NCI-H2107 treated with DMSO at 0.1 percent for 48 hours (cell line): ENCODE results near the gene SLC35F1.

Source experiments
- DNase-seq: peaks from one replicate; lab custom pipeline; 2025; ENCODE audit not compliant: unreplicated experiment; lab: John Stamatoyannopoulos, UW

Gene SLC35F1

DNA sequence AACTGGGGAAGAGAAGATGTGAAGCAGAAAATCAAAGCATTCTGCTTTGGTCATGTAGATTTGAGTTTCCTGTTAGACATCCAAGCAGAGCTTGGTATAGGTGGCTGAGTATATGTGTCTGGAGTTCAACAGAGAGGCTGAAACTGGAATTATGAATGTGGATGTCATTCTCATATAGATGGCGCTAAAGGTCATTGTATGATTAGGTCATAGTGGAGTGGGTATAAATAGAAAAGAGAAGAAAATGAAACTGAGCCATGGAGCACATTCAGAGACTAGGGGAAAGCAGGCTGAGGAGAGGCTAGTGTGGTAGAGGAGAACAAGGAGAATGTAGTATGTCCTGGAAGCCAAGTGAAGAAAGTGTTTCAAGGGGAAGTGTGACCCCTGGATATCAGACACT, 345.4 kb downstream of the SLC35F1 start:
- no peak for DNase-seq

DNA sequence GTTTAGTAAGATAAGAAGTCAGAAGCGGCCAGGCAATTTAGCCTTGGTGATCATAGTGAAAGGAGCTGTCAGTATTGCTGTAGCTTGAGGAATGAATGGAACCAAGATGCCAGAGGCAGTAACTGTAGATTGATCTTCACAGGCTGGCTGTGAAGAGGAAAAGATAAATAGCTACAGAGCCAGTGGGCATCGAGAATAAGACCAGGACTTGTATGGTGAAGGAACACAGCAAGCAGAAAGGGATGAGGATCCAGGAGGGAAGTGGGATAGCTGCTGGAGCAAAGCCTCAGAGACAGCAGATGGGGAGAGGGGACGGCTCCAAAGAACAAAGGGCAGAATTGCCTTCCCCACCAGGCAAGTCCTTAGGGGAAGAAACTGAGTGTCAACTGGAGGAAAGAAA, 346.7 kb downstream of the SLC35F1 start:
- DNase-seq, result no peak

DNA sequence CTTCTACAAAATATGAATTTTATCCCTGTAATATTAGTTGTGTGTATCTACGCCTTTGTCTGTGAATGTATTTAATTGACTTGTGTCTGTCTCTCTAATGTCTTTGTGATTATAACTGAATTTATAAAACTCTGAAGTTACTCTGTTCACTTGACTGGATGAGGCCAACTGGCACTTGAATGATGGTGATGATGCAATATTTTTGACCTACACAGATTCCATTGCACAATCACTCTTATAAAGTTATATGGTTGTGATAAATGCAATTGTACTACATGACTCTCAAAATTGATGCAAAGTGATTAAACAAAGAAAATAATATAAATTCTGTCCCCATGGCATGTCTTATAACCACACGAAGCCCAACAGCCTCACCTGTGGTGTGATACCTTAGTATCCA, 353.8 kb downstream of the SLC35F1 start:
- DNase-seq, result no peak

DNA sequence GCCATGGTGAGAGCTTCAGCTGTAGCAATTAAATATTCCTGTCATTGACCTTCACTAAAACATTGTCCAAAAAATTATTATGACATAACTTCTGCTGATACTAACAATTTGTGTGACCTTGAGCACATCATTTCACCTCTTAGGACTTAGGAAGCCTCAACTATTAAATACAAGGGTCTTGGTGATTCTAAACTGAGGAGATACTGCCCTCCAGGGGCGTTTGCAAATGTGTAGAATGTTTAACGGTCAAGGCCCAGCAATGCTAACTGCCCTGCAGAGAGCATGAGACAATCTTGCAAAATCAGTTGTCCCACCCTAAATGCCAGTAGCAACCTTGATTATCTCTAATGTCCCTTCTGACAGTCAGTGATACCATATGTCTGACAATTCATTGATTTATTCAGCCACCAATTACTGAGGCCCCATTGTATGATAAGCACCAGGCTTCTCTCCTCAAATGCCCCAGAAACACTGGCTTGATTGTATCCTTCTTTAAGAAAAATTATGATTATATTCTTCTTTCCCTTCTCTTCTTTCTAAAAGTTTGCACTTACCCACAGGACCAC, 356.9 kb downstream of the SLC35F1 start:
- DNase-seq, result no peak

DNA sequence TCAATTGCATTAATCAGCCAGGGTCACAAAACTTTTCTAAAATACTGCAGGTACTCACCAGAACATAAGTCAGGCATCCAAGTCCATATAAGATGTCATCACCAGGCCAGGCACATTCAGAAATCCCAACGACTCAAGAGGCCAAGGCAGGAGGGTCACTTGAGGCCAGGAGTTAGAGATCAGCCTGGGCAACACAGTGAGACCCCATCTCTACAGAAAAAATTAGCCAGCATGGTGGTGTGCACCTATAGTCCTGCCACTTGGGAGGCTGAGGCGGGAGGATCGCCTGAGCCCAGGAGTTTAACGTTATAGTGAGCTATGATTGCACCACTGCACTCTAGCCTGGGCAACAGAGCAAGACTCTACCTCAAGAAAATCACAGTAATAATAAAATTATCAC, 362.6 kb downstream of the SLC35F1 start:
- no peak for DNase-seq

DNA sequence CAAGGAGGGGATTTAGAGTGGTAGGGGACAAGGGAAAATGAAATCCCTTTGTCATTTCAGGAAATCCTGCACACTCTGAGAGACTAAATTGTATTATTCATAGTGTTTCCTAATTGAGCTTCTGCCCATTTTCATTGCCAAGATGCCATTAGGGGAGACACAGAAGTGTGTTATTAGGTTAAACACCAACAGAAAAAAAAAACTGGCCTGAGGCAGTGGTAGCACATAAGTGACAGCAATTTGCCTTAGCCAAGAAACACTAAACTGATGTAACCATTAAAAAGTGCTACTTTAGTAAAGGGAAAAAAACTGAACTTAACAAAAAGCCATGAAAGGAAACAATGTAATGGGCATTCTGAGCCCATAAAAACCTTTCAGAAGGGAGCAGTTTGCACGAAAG, 370.6 kb downstream of the SLC35F1 start:
- DNase-seq, result no peak

DNA sequence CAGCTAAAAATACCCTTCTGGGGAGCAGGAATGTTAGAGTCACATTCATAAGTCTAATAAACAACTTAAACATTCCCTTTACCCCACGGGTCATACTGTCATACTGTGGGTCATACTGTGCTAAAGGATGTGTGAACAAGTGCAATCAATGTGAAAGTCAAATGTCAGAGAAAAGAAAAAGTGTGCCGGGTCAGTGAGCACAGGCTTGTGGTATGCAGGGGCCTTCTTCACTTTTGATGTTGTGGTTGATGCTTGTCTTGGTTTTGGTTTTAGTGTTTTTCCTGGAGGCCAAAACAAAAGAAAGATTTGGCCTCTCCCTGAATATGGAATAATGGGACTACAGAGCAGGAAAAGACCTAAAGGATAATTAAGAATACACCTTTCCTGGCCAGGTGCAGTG, 373.1 kb downstream of the SLC35F1 start:
- DNase-seq, result no peak

DNA sequence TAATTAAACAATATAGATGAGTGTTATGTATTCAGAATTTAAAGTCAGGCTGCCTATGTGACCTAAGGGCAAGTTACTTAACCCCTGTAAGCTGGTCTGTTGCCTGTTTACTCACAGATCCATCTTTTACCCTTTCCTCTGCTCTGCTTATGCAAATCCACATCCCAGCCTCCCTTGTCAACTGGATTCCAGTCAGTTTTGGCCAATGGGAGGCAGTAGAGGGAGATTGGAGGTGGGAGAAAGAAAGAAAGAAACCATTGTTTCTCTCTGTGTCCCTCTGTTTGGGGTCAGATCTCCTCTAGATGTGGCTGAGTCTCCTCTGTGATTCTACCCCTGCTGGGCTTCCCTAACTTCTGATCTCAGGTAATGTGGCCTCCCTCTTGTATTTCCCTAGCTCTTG, 374.2 kb downstream of the SLC35F1 start:
- no peak for DNase-seq

DNA sequence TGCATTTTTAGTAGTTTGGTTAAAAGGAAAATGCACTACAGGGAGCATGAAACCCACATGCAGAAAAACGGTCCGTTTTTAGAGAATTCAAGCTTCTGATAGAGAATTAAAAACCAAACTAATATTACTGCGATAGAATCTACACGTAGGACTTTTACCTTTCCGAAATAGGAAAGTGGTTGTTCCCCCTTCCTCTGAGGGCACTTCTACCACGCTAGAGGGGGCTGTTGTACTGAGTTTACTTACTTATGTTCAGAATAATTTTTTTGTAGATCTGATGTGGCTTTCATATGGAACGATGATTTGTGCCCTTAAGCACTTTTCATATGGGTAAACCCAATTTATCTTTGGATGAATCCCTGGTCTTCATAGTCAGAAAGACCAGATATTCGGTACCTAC, 376.7 kb downstream of the SLC35F1 start:
- peak; percentile 85 for DNase-seq

DNA sequence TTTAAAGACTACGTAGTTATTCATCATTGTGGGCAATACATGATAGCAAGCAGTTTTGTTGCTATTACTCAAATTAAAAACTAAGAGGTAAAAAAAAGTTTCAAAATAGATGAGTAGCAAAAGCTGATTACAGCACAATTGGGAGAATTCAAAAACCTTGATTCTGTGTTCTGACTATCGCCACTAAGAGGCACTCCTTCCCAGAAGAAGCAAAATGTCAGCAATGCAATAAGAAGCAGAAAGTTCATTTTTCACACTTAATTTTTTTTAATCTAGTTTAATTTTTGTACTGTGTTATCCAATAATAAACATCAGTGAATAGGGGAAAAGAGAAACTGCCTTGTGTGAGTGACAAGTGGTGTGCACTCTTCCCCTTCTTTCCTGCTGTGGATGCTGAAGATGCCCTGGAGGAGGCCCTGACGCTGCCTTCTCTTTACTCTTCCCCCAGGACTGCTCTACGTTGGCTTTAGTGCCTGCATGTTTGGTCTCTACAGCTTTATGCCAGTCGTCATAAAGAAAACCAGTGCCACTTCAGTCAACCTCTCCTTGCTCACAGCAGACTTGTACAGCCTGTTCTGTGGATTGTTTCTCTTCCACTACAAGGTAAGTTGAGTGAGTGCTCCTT, 377.8 kb downstream of the SLC35F1 start:
- peak; percentile 49 for DNase-seq

DNA sequence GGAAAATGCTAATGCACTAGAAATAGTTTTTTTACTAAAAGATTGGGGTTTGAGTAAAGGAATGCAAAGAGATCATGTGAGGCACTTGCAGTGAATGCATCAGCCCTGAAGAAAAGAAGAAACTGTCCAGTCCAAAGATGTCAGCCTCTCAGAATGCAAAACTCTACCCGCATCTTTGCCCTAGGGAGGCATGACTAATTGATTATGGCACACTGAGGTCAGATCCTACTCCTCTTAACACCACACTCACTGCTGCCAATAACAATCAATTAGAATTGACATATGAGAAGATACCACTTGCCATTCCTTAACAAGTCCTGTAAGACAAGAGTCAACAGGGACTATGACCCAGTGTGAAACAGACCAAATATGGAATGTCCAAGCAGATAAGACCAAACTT, 378.7 kb downstream of the SLC35F1 start:
- DNase-seq, result no peak

DNA sequence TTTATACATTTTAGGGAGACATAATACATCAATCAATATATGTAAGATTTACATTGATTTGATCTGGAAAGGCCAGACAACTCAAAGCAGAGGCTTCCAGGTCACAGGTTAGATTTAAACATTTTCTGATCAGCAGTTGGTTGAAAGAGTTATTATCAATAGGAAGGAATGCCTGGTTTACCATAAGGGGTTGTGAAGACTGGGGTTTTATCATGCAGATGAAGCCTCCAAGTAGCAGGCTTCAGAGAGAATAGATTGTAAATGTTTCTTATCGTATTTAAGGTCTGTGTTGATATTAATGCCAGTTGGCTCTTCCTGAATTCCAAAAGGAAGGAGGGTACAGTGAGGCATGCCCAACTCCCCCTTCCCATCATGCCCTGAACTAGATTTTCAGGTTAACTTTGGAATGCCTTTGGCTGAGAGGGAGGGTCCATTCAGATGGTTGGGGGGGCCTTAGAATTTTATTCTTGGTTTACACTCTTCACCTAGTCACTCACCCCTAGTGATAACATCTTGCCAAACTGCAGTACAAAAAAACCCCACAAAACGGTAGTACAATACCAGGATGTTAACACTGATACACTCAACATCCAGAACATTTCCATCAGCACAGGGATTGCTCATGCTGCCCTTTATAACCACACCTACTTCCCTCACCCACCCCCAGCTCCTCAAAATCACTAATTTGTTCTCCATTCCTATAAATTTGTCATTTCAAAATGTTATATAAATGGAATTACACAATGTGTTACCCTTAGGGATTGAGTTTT, 381.5 kb downstream of the SLC35F1 start:
- DNase-seq, result no peak

DNA sequence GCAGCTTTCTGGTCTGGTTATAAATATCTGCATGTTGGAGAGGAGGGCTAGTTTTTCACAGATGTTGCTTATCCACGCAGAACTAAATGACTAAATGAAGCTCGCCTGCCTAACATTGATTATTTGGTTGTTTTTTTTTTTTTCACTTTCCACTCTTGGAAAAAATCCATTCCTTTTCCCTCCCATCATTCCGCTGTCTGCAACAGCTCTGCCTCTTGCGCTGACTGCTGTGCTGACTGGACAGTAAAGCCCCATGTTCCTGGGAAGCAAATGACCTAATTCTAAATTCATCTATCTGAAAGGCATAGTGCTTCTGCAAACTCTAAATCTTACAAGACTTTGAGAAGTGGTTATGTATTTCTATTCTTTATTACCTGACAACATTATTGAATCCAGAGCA, 385.5 kb downstream of the SLC35F1 start:
- no peak for DNase-seq

DNA sequence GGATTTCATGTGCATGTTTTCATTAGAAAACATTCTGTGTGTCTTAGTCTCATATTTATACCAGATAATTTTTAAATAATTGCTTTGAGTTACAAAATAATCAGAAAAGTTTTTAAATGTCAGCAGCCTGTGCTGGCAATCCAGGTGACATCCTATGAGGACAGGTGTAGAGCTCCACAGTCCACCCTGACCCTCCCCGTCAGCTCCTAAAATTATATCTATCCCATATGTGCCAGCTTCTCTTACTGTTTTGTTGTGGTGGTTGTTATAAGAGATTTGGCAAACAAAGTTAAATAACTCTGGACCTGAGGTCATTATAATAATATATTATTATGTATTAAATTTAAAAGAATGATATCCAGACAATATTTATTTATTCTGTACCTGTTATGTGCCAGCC, 387.8 kb downstream of the SLC35F1 start:
- no peak for DNase-seq

DNA sequence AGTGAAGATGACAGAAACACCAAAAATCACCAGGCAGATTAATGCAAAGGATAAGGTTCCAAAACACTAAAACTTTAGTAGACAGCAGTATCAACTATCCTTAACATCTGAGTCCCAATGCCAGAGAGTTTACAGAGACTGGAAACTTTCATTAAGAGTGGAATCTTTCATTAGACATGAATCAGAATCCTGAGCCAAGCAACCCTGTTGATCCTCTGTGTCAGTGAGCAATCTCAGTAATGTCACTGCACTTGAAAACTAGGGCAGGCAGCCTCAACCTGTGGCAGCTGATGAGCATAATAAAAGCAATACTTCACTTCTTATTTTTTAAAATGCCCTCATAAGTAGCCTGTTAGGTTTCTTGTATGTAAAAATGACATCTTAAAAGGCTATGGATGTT, 388.3 kb downstream of the SLC35F1 start:
- DNase-seq, result no peak

DNA sequence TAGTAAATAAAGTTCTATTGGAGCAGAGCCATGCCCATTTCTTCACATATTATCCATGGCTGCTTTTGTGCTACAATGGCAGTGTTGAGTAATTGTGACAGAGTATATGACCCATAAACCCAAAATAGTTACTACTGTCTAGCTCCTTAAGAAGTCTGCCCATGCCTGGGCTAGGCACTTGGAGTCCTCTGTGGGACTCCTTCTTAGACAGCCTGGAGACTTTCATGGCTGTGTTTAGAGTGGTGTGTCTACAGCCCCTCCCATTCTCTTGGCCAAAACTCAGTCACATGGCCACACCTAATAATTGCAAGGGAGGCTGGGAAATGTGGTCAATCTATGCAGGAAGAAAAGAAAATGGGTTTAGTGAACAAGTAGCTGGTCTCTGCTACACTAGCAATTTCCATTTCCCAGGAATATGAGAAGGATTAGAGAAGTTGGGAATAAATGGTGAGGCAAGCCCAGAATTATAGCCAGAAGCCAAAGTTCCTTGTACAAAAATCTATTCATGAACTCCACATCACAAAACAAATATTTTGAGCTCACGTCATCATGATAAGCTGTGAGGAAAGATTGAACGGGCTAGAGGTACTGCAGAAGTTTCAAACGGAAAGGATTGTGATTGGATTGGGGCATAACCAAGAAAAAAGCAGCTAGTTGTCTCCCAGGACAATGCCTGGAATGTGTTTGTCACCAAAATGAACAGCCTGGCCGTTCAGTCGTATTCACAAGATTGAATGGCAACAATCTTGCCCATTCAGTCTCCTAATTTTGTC, 389.3 kb downstream of the SLC35F1 start:
- no peak for DNase-seq

DNA sequence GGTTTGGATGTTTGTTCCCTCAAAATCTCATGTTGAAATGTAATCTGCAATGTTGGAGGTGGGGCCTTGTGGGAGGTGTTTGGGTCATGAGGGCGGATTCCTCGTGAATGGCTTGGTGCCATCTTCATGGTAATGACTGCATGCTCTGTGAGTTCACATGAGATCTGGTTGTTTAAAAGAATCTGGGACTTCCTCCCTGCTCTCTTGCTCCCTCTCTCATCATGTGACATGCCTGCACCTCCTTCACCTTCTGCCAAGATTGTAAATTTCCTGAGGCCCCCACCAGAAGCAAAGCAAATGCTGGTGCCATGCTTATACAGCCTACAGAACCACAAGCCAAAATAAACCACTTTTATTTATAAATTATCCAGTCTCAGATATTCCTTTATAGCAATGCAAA, 390.8 kb downstream of the SLC35F1 start:
- no peak for DNase-seq

DNA sequence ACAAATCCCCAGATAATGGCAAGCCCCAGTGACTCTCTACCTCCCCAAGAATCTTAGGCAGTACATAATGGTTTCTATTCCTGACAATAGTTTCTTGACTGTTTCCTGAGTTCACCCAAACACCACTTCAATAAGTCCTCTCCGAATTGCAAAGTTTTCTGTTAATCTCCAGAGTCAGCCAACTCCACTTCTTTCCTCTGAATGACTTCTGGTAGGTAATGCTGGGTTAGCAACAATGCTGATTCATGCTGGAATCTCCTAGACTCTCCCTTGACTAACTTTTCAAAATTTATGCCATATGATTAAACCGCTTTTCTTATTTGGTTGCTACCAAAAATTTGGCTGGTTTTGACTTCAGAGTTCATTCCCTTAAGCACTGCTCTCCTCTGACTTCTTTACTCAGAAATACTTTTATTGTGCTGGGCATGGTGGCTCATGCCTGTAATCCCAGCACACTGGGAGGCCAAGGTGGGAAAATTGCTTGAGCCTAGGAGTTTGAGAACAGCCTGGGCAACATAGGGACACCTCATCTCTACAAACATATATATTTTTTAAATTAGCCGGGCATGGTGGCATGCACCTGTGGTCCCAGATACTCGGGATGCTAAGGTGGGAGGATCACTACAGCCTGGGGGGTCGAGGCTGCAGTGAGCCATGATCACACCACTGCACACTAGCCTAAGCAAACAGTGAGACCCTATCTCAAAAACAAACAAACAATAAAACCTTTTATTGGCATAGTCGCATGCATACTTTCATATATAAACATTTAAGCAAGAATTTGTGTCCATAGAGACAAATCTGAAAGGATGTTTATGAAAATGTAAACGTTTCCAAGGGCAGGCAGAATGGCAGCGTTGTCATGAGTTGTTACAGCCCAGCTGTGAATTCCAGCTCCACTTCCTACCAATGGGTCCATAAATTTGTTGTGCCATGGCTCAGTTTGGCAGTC, 391.7 kb downstream of the SLC35F1 start:
- DNase-seq, result no peak

DNA sequence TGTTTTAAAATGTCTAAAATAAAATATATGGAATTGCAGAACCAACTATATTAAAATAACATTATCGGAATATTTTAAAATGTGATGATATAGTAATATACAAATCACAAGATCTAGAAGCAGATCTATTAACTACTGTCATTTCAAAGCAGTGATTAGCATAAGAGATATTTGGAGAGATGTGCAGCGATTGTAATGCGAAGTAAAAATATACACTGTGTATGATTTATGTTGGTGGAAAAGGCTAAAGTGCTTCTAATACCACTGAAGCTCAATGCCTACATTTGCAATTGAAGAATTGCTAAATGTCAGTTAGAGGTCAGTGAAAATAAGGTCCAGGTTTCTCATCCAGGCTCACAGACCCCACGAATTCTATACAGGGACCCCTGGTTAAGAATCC, 392.4 kb downstream of the SLC35F1 start:
- no peak for DNase-seq

DNA sequence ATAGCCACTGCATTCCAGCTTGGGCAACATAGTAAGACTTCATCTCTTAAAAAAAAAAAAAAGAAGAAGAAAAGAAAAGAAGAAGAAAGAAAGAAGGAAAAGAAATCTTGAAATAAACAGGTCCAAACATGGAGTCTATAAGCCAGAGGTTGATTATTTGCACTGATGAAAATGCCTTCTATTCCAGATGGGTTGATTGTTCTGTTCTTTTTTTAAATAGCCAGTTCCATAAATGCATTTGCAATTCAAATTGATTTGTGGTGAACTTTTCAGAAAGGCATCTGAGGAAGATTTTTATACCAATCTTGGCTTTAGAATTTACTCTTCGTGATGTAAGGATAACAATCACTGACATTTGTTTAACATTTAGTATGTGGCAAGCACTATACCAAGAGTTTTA, 397.3 kb downstream of the SLC35F1 start:
- no peak for DNase-seq

DNA sequence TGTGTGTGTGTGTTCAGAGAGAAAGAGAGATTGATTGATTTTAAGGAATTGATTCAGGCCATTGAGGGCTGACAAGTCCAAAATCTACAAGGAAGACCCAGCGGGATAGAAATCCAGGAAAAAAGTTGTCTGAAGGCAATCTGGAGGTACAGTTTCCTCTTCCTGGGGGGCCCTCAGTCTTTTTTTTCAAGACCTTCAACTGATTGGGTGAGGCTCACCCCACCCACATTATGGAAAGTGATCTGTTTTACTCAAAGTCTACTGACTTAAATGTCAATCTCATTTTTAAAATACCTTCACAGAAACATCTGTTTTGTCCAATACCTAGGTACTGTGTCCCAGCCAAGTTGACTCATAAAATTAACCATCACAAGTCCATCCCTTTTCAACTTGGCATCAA, 398.0 kb downstream of the SLC35F1 start:
- no peak for DNase-seq
